HepG2 (cell line): ENCODE results near the gene TTLL7. TPM values are rescaled to one million over a fixed set of nuclear protein-coding genes. Genes with fewer than 3 reads are reported as not detected.

ENCODE experiments used
- ATAC-seq: fragments of 200-7000 bp; cut with Tn5 transposase; 3 replicates; pipeline ENCODE4 v1.9.1; 2020; ENCODE audit warnings: mild to moderate bottlenecking, moderate library complexity
- BruUV-seq: library from RNA; stranded (reverse); fragments of 400-500 nt; replicated peaks from 2 replicates; lab custom pipeline; 2021; lab: Mats Ljungman, UMichigan
- CTCF ChIA-PET: fragments of 300-600 bp; formaldehyde crosslinking; extraction: SDS; loops from one replicate; lab custom pipeline; 2021; ENCODE audit warnings: low total read pairs, inconsistent platforms, low intra/inter-chr PET ratio; lab: Yijun Ruan, JAX
- POLR2A ChIA-PET: fragments of 350-600 bp; sonication (Branson Sonifier 250); formaldehyde crosslinking; loops from one replicate; lab custom pipeline; 2020; ENCODE audit warnings: antibody characterized with exemption, inconsistent platforms; lab: Yijun Ruan, JAX
- DNase-seq: peaks from one replicate; pipeline ENCODE4 v3.0.0-alpha.2; 2015; ENCODE audit warnings: low spot score
- FAIRE-seq: peaks from 3 replicates; lab custom pipeline; 2011; peaks lifted over from hg19 to GRCh38; lab: Jason Lieb, UNC
- H2AFZ ChIP-seq: one replicate; pipeline ENCODE4 v1.6.1; 2011; ENCODE audit warnings: low read length, inconsistent platforms
- H3K27ac ChIP-seq: fragments of 300-600 bp; 3 replicates; pipeline ENCODE4 v1.8.0; 2011; ENCODE audit warnings: mixed run types, mild to moderate bottlenecking, mixed read lengths, low read length, inconsistent platforms; ENCODE audit not compliant: insufficient read depth; ENCODE audit errors: extremely low read length
- H3K27me3 ChIP-seq, 2 experiments: fragments of 200-600 bp in 1 of 2; 2 replicates in 1 of 2; 3 replicates in 1 of 2; pipeline versions ENCODE4 v1.6.0 to v1.8.0; 2011; ENCODE audit warnings: low read length in 2 of 2, mild to moderate bottlenecking in 2 of 2, moderate library complexity in 2 of 2, inconsistent platforms in 1 of 2; ENCODE audit not compliant: insufficient read depth in 2 of 2, control insufficient read depth in 1 of 2
- H3K36me3 ChIP-seq, 2 experiments: fragments of 200-600 bp in 1 of 2; replicated peaks in 1 of 2; 2 replicates in 1 of 2; 3 replicates in 1 of 2; pipeline versions ENCODE4 v1.5.1 to v1.8.0; 2011; ENCODE audit warnings: low read length in 2 of 2, inconsistent platforms in 1 of 2; ENCODE audit not compliant: insufficient read depth in 2 of 2, control insufficient read depth in 1 of 2
- H3K4me1 ChIP-seq: 2 replicates; pipeline ENCODE4 v1.5.1; 2012; ENCODE audit warnings: low read length, inconsistent platforms; ENCODE audit not compliant: insufficient read depth
- H3K4me2 ChIP-seq: 2 replicates; pipeline ENCODE4 v1.6.0; 2011; ENCODE audit warnings: low read depth, low read length, inconsistent platforms
- H3K4me3 ChIP-seq, 3 experiments: fragments of 200-600 bp in 1 of 3; sonication (generic), shearing (Covaris generic) in 1 of 3; replicated peaks in 1 of 3; 2 replicates each; pipeline ENCODE4 v1.5.1; 2011 to 2016; ENCODE audit warnings: low read length in 3 of 3, inconsistent platforms in 2 of 3, low read depth in 2 of 3, mild to moderate bottlenecking in 2 of 3, control low read depth in 1 of 3, mixed read lengths in 1 of 3; ENCODE audit not compliant: insufficient read depth in 1 of 3
- H3K79me2 ChIP-seq: one replicate; pipeline ENCODE4 v1.6.1; 2011; ENCODE audit warnings: low read length, inconsistent platforms; ENCODE audit not compliant: insufficient read depth
- H3K9ac ChIP-seq: 2 replicates; pipeline ENCODE4 v1.6.0; 2011; ENCODE audit warnings: mild to moderate bottlenecking, low read depth, low read length, inconsistent platforms; ENCODE audit not compliant: insufficient read depth
- H3K9me3 ChIP-seq: 2 replicates; pipeline ENCODE4 v1.5.1; 2012; ENCODE audit warnings: mild to moderate bottlenecking, low read length
- H4K20me1 ChIP-seq: 2 replicates; pipeline ENCODE4 v1.6.0; 2011; ENCODE audit warnings: inconsistent platforms, mild to moderate bottlenecking, low read length, moderate library complexity; ENCODE audit not compliant: insufficient read depth
- ATM ChIP-seq: fragments of 450-650 bp; IDR thresholded peaks from 2 replicates; pipeline ENCODE4 v1.7.1; 2017; ENCODE audit warnings: mild to moderate bottlenecking, borderline replicate concordance
- CEBPG ChIP-seq: IDR thresholded peaks from 2 replicates; pipeline ENCODE4 v1.6.1; 2016
- CHCHD3 ChIP-seq: sonication (generic); formaldehyde crosslinking; IDR thresholded peaks from 2 replicates; pipeline ENCODE4 v1.8.0; 2022; ENCODE audit warnings: mild to moderate bottlenecking, missing genetic modification reagents, moderate library complexity
- FOXJ3 ChIP-seq: sonication (generic); formaldehyde crosslinking; IDR thresholded peaks from 2 replicates; pipeline ENCODE4 v1.4.0; 2020; ENCODE audit warnings: missing genetic modification reagents, mild to moderate bottlenecking, borderline replicate concordance
- HDAC2 ChIP-seq: sonication (generic); formaldehyde crosslinking; IDR thresholded peaks from 2 replicates; pipeline ENCODE4 v1.4.0; 2020; ENCODE audit warnings: missing genetic modification reagents
- HMG20B ChIP-seq: conservative IDR thresholded peaks from 2 replicates; pipeline ENCODE4 v1.6.1; 2016; ENCODE audit warnings: missing genetic modification reagents, missing compliant biosample characterization
- MEF2D ChIP-seq: sonication (generic); formaldehyde crosslinking; IDR thresholded peaks from 2 replicates; pipeline ENCODE4 v1.5.1; 2020; ENCODE audit warnings: mild to moderate bottlenecking, missing genetic modification reagents
- MXD4 ChIP-seq: IDR thresholded peaks from 2 replicates; pipeline ENCODE4 v1.6.1; 2016; ENCODE audit warnings: mild to moderate bottlenecking, missing biosample characterization, missing genetic modification reagents
- THAP7 ChIP-seq: sonication (generic); formaldehyde crosslinking; IDR thresholded peaks from 2 replicates; pipeline ENCODE4 v1.8.1; 2023; ENCODE audit warnings: mild to moderate bottlenecking, missing genetic modification reagents
- ZNF225 ChIP-seq: sonication (generic); formaldehyde crosslinking; IDR thresholded peaks from 2 replicates; pipeline ENCODE4 v1.4.0; 2020; ENCODE audit warnings: mild to moderate bottlenecking, missing genetic modification reagents
- ZNF333 ChIP-seq: sonication (generic); formaldehyde crosslinking; IDR thresholded peaks from 2 replicates; pipeline ENCODE4 v1.4.0; 2020; ENCODE audit warnings: mild to moderate bottlenecking, missing genetic modification reagents, borderline replicate concordance
- ZNF564 ChIP-seq: sonication (generic); formaldehyde crosslinking; IDR thresholded peaks from 2 replicates; pipeline ENCODE4 v1.8.1; 2023; ENCODE audit warnings: mild to moderate bottlenecking, missing genetic modification reagents
- ZNF572 ChIP-seq: sonication (generic); formaldehyde crosslinking; IDR thresholded peaks from 2 replicates; pipeline ENCODE4 v1.5.1; 2020; ENCODE audit warnings: mild to moderate bottlenecking, missing genetic modification reagents
- in situ Hi-C: cut with HindIII; loops from 2 replicates; pipeline ENCODE4 v1.10.0; 2017; ENCODE audit warnings: low pct_unique_long_range_greater_than_20kb; ENCODE audit not compliant: extremely low pct_ligation_motif_present
- intact Hi-C: fragments of 100-400 bp; cut with micrococcal nuclease; formaldehyde crosslinking; loops from one replicate; pipeline ENCODE4 v1.10.0; 2022; ENCODE audit not compliant: unreplicated experiment
- polyA plus RNA-seq, 8 experiments: library from polyadenylated mRNA; depleted of rRNA in 3 of 8; stranded (reverse) in 7 of 8; unstranded in 1 of 8; fragments of >200 nt; fragmentation: Illumina TruSeq in 4 of 8; extraction: Trizol in 4 of 8; gene quantifications; 2 replicates each; pipeline versions ENCODE4 v1.2.1 to v1.2.3, GENCODE V29; 2011 to 2016; ENCODE audit warnings: low read depth in 4 of 8, missing spikeins in 1 of 8, mixed read lengths in 1 of 8; ENCODE audit not compliant: insufficient read depth in 1 of 8
- total RNA-seq, 5 experiments: library from RNA; depleted of rRNA; stranded (reverse); fragments of >200 nt; fragmentation: Illumina TruSeq; extraction: Trizol; gene quantifications; 2 replicates each; pipeline ENCODE4 v1.2.3, GENCODE V29; 2016; ENCODE audit warnings: low read depth in 1 of 5

The TTLL7 gene
- total and polyA plus RNA-seq, 2 of the 13 experiments (the other 11 are each of a cell fraction or from before 2014, with no cell fraction given), result 0.07 to 0.22 TPM

DNA sequence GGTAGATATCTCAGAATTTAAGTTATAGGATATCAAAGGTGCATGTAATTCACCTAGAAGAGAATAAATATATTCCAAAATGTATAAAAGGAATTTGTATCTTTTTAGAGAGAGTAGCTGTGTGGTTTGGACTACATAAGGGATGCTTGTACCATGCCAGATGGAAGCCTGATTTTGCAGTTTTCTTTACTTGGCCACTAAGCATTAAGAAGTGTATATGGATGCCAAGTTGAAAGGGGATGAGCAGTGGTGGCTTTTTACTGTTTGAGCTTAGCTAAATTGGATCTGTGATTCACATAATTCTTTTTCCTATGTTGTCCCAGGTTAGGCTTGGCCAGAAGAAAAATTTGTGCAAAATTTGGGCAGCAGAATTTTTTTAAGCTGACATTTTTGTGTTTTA, 43.5 kb upstream of the TTLL7 start:
- CTCF ChIA-PET, result no interaction called here
- no peak overlapping the region for H3K9ac ChIP-seq
- H3K4me2 ChIP-seq, result no peak overlapping the region
- H3K79me2 ChIP-seq, result no peaks in the 10 kb centered on the region
- H3K9me3 ChIP-seq, result no peaks in the 10 kb centered on the region
- TF ChIP-seq ZNF564 (CRISPR knock-in tag), result no peak
- TF ChIP-seq HMG20B (CRISPR knock-in tag), result no peak
- TF ChIP-seq ZNF572 (CRISPR knock-in tag), result no peak
- TF ChIP-seq MEF2D, result no peak
- TF ChIP-seq ATM, result no peak
- no peak for TF ChIP-seq THAP7 (CRISPR knock-in tag)
- no peak for TF ChIP-seq HDAC2 (CRISPR knock-in tag)
- no peak for TF ChIP-seq FOXJ3 (CRISPR knock-in tag)
- no peak for TF ChIP-seq MXD4 (CRISPR knock-in tag)
- TF ChIP-seq CEBPG (CRISPR knock-in tag), result no peak
- TF ChIP-seq ZNF225, result no peak
- TF ChIP-seq ZNF333, result no peak
- TF ChIP-seq CHCHD3 (CRISPR knock-in tag), result no peak
- no peak overlapping the region for H2AFZ ChIP-seq
- no peaks in the 10 kb centered on the region for H3K36me3 ChIP-seq
- no peaks in the 10 kb centered on the region for H4K20me1 ChIP-seq
- ATAC-seq (no peak), DNase-seq (no peak), FAIRE-seq (no peak)
- BruUV-seq, result no TSS peak
- no peak overlapping the region for H3K27ac ChIP-seq
- POLR2A ChIA-PET, result no interaction called here
- intact Hi-C loops, result no loop called here
- in situ Hi-C loops, result no loop called here
- H3K27me3 ChIP-seq, result no peaks in the 10 kb centered on the region
- no peaks in the 10 kb centered on the region for H3K4me1 ChIP-seq
- no peak overlapping the region for H3K4me3 ChIP-seq
